Activated CD8-positive, alpha-beta T cell treated with anti-CD3 and anti-CD28 coated beads for 36 hours (primary cell): Measurements from ENCODE around the gene PIWIL4. TPM values are rescaled to one million over a fixed set of nuclear protein-coding genes. Genes with fewer than 3 reads are reported as not detected.

Source experiments
- ATAC-seq: fragments of 200-7000 bp; cut with Tn5 transposase; one replicate; pipeline ENCODE4 v1.10.0; 2021; ENCODE audit warnings: mild to moderate bottlenecking, moderate library complexity
- CTCF ChIA-PET: fragments of 350-600 bp; sonication (Branson Sonifier 250); formaldehyde crosslinking; loops from one replicate; lab custom pipeline; 2021; ENCODE audit warnings: antibody characterized with exemption; lab: Charles Lee
- POLR2A ChIA-PET: fragments of 350-600 bp; sonication (Branson Sonifier 250); formaldehyde crosslinking; loops from one replicate; lab custom pipeline; 2021; ENCODE audit warnings: antibody characterized with exemption; lab: Charles Lee
- DNase-seq: peaks from one replicate; pipeline ENCODE4 v3.0.0-alpha.2; 2020
- H3K27ac Mint-ChIP-seq: one replicate; pipeline ENCODE4 v1.8.0; 2021; ENCODE audit warnings: mild to moderate bottlenecking, mixed read lengths
- H3K27me3 Mint-ChIP-seq: one replicate; pipeline ENCODE4 v1.8.0; 2021; ENCODE audit warnings: mixed read lengths
- H3K36me3 Mint-ChIP-seq: one replicate; pipeline ENCODE4 v1.8.0; 2021; ENCODE audit warnings: low read depth, mixed read lengths
- H3K4me1 Mint-ChIP-seq: one replicate; pipeline ENCODE4 v1.8.0; 2021; ENCODE audit warnings: low read depth, mixed read lengths
- H3K4me3 Mint-ChIP-seq: one replicate; pipeline ENCODE4 v1.8.0; 2021; ENCODE audit warnings: mild to moderate bottlenecking, moderate library complexity, mixed read lengths
- H3K9me3 Mint-ChIP-seq: one replicate; pipeline ENCODE4 v1.8.0; 2021; ENCODE audit warnings: mixed read lengths
- intact Hi-C: fragments of 100-400 bp; cut with micrococcal nuclease; formaldehyde crosslinking; loops from one replicate; pipeline ENCODE4 v1.10.0; 2022
- total RNA-seq, 2 experiments: library from RNA; stranded (reverse); gene quantifications; one replicate each; pipeline ENCODE4 v1.2.3, GENCODE V29; 2021
- TF ChIP-seq, protein P1 (sequence below): fragments of 200-600 bp; IDR thresholded peaks from one replicate; pipeline ENCODE4 v1.8.0; 2022; ENCODE audit warnings: antibody characterized with exemption, mild to moderate bottlenecking

The PIWIL4 gene
- total RNA-seq, 2 experiments from 2014 or later = 0.36 to 0.50 TPM

DNA sequence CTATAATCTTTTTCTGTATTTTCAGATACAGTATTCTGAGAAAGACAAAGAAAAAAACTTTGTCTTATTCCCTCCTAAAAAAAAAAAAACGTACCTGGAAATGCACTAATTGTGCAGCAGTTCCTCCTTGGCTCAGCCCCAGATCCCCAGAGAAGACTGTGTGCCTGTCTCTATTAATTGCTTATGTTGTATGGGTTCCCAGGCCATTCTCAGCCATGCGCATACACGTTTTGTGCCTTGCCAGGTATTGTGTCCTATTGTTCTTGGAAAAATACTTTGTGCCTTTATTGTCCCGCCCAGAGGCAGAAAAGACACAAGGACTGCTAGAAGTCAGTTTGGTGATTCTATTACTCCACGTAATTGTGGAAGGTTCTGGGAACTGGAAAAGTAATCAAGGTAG is 91.2 kb downstream of the PIWIL4 start:
- TF ChIP-seq, protein P1, sequence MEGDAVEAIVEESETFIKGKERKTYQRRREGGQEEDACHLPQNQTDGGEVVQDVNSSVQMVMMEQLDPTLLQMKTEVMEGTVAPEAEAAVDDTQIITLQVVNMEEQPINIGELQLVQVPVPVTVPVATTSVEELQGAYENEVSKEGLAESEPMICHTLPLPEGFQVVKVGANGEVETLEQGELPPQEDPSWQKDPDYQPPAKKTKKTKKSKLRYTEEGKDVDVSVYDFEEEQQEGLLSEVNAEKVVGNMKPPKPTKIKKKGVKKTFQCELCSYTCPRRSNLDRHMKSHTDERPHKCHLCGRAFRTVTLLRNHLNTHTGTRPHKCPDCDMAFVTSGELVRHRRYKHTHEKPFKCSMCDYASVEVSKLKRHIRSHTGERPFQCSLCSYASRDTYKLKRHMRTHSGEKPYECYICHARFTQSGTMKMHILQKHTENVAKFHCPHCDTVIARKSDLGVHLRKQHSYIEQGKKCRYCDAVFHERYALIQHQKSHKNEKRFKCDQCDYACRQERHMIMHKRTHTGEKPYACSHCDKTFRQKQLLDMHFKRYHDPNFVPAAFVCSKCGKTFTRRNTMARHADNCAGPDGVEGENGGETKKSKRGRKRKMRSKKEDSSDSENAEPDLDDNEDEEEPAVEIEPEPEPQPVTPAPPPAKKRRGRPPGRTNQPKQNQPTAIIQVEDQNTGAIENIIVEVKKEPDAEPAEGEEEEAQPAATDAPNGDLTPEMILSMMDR = no peak
- Mint-ChIP-seq H3K36me3 (no peaks in the 10 kb centered on the region), H3K4me1 (no peaks in the 10 kb centered on the region), H3K27me3 (peaks cover 4% of the 10 kb centered on the region), H3K4me3 (no peak overlapping the region), H3K27ac (no peak overlapping the region), H3K9me3 (no peaks in the 10 kb centered on the region)
- intact Hi-C loops = no loop called here
- ChIA-PET CTCF (no interaction called here), POLR2A (no interaction called here)
- ATAC-seq = no peak
- no peak for DNase-seq

GRCh38 chr11:94658888-94659287 is 91.7 kb downstream of the PIWIL4 start:
- no peak overlapping the region for H3K27ac Mint-ChIP-seq
- peaks cover 4% of the 10 kb centered on the region for H3K27me3 Mint-ChIP-seq
- no peaks in the 10 kb centered on the region for H3K4me1 Mint-ChIP-seq
- ATAC-seq (no peak), DNase-seq (no peak)
- POLR2A ChIA-PET = no interaction called here
- CTCF ChIA-PET = no interaction called here
- no peaks in the 10 kb centered on the region for H3K9me3 Mint-ChIP-seq
- no peaks in the 10 kb centered on the region for H3K36me3 Mint-ChIP-seq
- H3K4me3 Mint-ChIP-seq = no peak overlapping the region
- intact Hi-C loops = no loop called here
- TF ChIP-seq, protein P1 = no peak

DNA sequence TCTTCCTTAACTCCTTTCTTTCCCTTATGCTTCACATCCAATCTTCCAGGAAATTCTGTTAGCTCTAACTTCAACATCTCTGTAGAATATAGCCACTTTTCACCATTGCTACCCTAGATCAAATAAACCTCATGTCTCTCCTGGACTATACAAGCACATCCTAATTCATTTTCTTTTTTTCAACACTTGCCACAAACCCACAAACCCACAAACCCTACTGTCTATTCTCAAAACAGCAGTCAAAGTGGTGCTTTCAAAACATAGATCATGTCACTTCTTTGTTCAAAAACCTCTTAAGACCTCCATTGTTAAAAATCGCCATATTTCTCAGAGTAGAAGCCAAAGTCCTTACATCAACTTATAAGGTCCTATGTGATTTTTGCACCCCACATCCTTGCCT is 94.3 kb downstream of the PIWIL4 start:
- intact Hi-C loops = no loop called here
- no peaks in the 10 kb centered on the region for H3K36me3 Mint-ChIP-seq
- H3K27me3 Mint-ChIP-seq = peaks cover 4% of the 10 kb centered on the region
- TF ChIP-seq, protein P1 = no peak
- H3K4me3 Mint-ChIP-seq = no peak overlapping the region
- POLR2A ChIA-PET = no interaction called here
- DNase-seq (no peak), ATAC-seq (no peak)
- no peaks in the 10 kb centered on the region for H3K9me3 Mint-ChIP-seq
- CTCF ChIA-PET = no interaction called here
- H3K4me1 Mint-ChIP-seq = no peaks in the 10 kb centered on the region
- H3K27ac Mint-ChIP-seq = no peak overlapping the region

DNA sequence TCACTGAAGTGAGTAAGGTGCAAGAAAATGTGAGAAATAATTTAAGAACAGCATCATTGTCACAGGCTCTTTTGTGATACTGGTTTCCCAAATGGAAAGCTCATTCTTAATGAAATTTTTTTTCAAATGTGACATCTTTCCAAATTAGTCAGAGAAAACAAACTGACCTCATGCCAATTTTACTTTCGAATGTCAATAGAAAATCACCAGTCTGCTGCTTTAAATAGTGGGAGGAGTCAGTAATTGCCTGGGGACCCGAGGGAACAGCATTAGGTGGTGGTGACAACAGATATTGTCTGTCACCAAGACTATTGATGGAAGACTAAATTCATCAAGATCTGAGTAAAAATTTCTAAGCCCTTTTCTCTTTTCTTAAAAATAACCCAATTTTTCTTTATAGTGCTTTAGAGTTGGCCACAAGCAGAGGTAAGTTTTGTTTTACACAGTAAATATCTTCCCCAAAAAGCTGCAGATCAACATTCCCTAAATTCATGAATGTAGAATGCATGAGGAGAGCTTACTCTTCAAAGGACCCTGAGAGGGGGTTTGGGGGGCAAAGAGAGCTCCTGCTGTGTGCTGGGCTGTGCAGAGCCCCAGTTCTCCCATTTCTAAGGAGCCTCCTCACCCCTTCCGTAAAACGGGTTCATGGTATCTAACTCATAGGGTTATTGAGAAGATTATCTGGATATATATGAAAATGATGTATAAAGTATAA is 95.1 kb downstream of the PIWIL4 start:
- Mint-ChIP-seq H3K4me3 (no peak overlapping the region), H3K4me1 (no peaks in the 10 kb centered on the region), H3K27me3 (peaks cover 4% of the 10 kb centered on the region), H3K27ac (no peak overlapping the region), H3K36me3 (no peaks in the 10 kb centered on the region), H3K9me3 (no peaks in the 10 kb centered on the region)
- no peak for ATAC-seq
- TF ChIP-seq, protein P1 = no peak
- ChIA-PET CTCF (no interaction called here), POLR2A (no interaction called here)
- no peak for DNase-seq
- intact Hi-C loops = no loop called here

DNA sequence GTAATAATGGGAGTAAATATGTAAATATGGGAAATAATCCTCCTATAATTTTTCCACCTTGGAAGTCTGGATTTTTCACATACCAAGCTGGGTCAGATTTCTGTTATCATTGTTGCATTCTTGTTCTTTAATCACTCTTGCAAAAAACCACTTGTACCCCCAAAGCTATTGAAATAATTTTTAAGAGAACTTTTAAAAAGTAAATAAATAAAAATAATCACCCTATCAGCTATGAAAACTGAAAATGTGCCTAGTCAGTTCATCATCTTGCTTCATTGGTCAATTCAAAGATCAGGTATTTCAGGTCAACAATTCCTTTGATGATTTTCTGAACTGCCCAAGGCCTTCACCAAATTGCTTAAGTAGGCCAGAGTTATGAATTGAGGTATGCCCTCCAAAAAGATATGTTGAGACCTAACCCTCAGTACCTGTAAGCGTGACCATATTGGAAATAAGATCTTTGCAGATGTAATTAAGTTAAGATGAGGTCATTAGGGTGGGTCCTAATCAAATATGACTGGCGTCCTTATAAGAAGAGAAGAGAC is 95.8 kb downstream of the PIWIL4 start:
- Mint-ChIP-seq H3K27ac (no peak overlapping the region), H3K9me3 (no peaks in the 10 kb centered on the region), H3K4me3 (no peak overlapping the region), H3K4me1 (no peaks in the 10 kb centered on the region), H3K27me3 (peaks cover 4% of the 10 kb centered on the region), H3K36me3 (no peaks in the 10 kb centered on the region)
- POLR2A ChIA-PET = no interaction called here
- TF ChIP-seq, protein P1 = no peak
- CTCF ChIA-PET = no interaction called here
- intact Hi-C loops = no loop called here
- DNase-seq (no peak), ATAC-seq (no peak)
